Tibial nerve (tissue), 3 donors: ENCODE results near the gene SULF2.

Source experiments
- POLR2A ChIP-seq, 2 donors: fragments of 450-650 bp; IDR thresholded peaks; one replicate each; pipeline ENCODE4 v1.6.1; 2017; ENCODE audit warnings: antibody characterized with exemption in 2 of 2, mild to moderate bottlenecking in 2 of 2, moderate library complexity in 2 of 2
- TF ChIP-seq, protein P1 (sequence below), 5 experiments: fragments of 200-600 bp in 3 of 5; fragments of 450-650 bp in 2 of 5; sonication (generic) in 3 of 5; IDR thresholded peaks; one replicate each; pipeline ENCODE4 v1.5.1; 2016 to 2019; ENCODE audit warnings: antibody characterized with exemption in 5 of 5, mild to moderate bottlenecking in 3 of 5, moderate library complexity in 2 of 5

DNA sequence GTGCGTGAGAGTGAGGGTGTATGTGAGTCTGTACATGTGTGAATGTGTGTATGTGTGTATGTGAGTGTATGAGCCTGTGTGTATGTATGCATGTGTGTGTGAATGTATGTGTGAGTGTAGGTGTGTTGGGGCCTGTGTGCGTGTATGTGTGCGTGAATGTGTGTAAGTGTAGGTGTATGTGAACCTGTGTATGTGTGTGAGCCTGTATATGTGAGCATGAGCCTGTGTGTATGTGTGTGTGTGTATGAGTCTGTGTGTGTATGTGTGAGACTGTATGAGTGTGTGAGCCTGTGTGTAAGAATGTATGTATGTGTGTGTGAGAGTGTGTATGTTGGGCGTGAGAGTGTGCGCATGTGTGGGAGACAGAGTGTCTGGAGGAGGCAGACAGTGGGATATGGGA is 15.8 kb upstream of the SULF2 start:
- TF ChIP-seq, protein P1, sequence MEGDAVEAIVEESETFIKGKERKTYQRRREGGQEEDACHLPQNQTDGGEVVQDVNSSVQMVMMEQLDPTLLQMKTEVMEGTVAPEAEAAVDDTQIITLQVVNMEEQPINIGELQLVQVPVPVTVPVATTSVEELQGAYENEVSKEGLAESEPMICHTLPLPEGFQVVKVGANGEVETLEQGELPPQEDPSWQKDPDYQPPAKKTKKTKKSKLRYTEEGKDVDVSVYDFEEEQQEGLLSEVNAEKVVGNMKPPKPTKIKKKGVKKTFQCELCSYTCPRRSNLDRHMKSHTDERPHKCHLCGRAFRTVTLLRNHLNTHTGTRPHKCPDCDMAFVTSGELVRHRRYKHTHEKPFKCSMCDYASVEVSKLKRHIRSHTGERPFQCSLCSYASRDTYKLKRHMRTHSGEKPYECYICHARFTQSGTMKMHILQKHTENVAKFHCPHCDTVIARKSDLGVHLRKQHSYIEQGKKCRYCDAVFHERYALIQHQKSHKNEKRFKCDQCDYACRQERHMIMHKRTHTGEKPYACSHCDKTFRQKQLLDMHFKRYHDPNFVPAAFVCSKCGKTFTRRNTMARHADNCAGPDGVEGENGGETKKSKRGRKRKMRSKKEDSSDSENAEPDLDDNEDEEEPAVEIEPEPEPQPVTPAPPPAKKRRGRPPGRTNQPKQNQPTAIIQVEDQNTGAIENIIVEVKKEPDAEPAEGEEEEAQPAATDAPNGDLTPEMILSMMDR (IDR thresholded peaks at IDR 0.05), result no peak
- no peak for TF ChIP-seq POLR2A (IDR thresholded peaks at IDR 0.05)
